NCI-H1436 (cell line): Measurements from ENCODE around the gene FXR2.

ENCODE experiments used
- DNase-seq: peaks from one replicate; lab custom pipeline; 2025; lab: John Stamatoyannopoulos, UW

Gene FXR2

GRCh38 chr17:7588553-7589203 lies 26.0 kb downstream of the FXR2 start:
- DNase-seq, result no peak

DNA sequence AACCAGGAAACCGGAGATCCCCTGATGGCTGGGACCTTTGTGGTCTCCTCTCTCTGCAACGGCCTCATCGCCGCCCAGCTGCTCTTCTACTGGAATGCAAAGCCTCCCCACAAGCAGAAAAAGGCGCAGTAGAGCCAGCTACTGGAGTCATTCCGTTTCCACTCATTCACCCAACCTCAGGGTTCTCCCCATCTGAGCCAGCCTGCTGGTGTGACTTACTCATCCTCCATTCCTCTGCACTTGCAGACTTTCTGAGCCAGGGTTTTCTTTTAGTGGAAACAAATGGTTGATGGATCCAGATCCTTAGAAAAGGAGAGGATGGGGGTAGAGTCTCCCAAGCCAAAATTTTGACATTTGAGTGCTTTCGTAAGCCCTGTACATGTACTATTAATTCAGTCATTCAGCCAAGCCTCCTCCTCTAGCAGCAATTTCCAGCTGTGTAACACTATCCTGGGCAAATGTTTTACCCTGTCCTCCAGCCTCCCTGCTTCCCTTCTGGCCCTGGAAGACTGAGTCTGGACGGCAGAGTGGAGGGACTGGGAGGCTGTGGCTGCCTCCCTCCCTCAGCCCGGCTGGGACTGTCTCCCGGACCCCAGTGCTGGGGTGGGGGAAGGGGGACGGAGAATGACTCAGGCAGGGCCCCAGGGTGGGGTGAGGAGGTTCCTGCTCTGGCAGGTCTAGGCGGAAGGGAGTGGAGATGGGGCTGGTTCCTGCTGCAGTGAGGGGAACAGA lies 27.1 kb downstream of the FXR2 start:
- no peak for DNase-seq

DNA sequence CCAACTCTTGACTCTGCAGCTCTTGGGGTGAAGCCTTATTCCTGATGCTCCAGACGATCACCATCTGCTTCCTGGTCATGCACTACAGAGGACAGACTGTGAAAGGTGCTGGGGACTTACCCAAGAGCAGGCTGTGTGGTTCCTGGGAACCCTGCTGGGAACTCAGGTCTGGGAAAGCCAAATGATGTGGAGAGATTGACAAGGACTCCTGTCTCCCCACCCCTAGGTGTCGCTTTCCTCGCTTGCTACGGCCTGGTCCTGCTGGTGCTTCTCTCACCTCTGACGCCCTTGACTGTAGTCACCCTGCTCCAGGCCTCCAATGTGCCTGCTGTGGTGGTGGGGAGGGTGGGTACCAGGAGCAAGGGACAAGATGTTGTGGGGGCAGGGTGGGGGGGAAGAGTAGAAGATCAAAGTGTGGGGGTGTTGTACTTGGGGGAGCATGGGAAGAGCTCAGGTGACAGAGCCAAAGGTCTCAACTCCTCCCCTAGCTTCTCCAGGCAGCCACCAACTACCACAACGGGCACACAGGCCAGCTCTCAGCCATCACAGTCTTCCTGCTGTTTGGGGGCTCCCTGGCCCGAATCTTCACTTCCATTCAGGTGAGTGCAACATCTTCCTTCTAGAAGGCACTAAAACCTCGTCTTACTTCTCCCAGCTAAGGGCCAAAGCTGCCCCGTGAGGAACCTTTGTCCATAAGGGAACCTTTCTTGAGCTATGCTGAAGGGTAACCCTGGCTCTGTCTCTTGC lies 27.9 kb downstream of the FXR2 start:
- DNase-seq, result no peak

GRCh38 chr17:7583253-7584109 lies 31.2 kb downstream of the FXR2 start, which contains the start of gene MPDU1:
Gene MPDU1 (plus strand): TSS chr17:7583852. CDS start chr17:7583863, 11 bp downstream.
- peak; percentile 97 for DNase-seq

DNA sequence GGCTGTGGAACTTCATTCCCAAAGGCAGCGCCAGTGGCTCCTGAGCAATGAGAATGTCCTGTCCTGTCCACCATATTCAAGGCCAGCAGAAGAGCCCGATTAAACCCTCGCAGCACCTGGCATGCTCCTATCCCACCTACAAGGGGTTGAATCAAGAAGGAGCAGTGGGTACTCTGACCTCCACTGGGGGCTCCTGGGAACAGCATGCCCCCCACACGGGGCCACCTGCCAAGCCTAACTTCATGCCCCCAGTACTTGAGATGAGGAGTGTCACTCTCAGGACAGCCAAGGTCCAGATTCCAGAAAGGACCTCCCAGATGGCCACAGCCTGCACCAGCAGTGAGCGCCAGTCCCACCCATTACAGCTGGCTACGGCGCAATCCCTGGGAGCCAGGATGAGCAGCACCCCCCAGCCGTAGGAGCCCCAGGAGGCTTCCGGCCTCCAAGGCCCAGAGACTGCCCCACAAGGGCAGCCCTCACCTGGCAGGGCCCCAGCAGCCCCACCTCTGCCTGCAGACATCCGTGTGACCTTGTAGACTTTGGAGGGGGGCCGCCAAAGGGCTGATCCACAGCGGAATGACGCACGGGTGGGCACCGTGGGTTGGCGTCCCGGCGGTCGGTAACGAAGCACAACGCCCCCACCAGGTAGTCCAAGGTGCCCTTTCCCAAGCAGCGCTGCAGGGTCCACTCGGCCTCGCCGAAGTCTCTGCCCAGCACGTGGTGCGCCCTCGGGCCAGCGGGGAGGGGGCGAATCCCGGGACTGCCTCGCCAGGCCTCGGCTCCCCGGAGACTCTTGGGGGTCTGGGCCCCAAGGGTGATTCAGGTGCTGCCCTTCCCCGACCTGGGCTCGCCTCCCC lies 32.1 kb downstream of the FXR2 start:
- no peak for DNase-seq

GRCh38 chr17:7580604-7581575 lies 33.8 kb downstream of the FXR2 start:
- no peak for DNase-seq

GRCh38 chr17:7579834-7580603 lies 34.7 kb downstream of the FXR2 start:
- no peak for DNase-seq

DNA sequence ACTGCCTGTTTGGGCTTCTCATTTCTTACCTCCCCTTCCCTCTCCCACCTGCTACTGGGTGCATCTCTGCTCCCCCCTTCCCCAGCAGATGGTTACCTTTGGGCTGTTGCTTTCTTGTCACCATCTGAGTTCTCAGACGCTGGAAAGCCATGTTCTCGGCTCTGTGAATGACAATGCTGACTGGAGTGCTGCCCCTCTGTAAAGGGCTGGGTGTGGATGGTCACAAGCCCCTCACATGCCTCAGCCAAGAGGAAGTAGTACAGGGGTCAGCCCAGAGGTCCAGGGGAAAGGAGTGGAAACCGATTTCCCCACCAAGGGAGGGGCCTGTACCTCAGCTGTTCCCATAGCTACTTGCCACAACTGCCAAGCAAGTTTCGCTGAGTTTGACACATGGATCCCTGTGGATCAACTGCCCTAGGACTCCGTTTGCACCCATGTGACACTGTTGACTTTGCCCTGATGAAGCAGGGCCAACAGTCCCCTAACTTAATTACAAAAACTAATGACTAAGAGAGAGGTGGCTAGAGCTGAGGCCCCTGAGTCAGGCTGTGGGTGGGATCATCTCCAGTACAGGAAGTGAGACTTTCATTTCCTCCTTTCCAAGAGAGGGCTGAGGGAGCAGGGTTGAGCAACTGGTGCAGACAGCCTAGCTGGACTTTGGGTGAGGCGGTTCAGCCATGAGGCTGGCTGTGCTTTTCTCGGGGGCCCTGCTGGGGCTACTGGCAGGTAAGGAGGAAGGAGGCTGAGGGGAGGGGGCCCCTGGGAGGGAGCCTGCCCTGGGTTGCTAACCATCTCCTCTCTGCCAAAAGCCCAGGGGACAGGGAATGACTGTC lies 35.5 kb downstream of the FXR2 start, which contains the start of gene CD68:
CD68 (plus strand) TSS at position 638 of the 833 bp plus-strand sequence; CDS start at position 678, 40 bp downstream.
- no peak for DNase-seq

DNA sequence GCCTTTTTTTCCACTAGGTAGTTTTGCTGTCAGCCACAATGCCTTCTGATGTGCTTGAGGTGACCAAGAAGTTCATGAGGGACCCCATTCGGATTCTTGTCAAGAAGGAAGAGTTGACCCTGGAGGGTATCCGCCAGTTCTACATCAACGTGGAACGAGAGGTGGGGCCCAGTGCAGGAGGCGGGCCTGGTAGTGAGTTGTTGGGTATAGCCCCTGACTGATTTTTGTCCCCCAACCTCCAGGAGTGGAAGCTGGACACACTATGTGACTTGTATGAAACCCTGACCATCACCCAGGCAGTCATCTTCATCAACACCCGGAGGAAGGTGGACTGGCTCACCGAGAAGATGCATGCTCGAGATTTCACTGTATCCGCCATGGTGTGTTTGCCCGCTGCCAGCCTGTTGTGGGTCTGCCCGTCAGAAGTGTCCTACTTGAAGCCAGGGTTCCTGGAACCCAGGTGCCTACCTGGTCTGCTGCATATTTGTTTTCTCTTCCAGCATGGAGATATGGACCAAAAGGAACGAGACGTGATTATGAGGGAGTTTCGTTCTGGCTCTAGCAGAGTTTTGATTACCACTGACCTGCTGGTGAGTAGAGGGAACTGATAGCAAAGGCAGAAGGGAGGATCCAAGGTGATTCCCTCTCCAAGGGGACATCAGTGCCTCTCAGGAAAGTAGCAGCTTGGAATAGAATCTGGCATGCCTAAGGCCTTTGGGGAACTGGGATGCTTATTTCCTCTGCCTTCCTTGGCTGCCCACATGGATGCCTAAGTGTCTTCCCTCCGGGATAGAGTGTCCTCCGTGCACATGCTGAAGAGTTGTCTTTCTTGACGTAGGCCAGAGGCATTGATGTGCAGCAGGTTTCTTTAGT lies 37.1 kb downstream of the FXR2 start:
- DNase-seq, result no peak

DNA sequence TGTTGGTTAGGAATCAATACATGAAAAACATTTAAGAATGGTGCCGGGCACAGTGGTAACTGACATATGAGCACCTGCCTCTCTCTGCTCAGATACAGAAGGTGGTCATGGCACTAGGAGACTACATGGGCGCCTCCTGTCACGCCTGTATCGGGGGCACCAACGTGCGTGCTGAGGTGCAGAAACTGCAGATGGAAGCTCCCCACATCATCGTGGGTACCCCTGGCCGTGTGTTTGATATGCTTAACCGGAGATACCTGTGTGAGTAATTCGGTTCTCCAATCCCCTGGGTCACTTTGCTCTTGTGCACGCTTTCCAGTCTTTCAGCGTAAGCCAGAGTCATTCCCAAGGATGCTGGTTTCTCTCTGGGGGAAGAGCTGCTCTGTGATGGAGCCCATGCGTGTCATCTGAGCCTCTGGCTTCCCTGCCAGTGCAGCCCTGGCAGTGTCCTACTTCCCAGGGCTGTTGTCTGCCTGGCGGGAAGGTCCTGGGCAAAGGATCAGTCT lies 38.2 kb downstream of the FXR2 start:
- DNase-seq, result no peak

- no peak for DNase-seq
Observed at GRCh38 chr17:7575959-7576358, 38.7 kb downstream of the FXR2 start.

GRCh38 chr17:7575481-7575883 lies 39.2 kb downstream of the FXR2 start:
- DNase-seq, result no peak

DNA sequence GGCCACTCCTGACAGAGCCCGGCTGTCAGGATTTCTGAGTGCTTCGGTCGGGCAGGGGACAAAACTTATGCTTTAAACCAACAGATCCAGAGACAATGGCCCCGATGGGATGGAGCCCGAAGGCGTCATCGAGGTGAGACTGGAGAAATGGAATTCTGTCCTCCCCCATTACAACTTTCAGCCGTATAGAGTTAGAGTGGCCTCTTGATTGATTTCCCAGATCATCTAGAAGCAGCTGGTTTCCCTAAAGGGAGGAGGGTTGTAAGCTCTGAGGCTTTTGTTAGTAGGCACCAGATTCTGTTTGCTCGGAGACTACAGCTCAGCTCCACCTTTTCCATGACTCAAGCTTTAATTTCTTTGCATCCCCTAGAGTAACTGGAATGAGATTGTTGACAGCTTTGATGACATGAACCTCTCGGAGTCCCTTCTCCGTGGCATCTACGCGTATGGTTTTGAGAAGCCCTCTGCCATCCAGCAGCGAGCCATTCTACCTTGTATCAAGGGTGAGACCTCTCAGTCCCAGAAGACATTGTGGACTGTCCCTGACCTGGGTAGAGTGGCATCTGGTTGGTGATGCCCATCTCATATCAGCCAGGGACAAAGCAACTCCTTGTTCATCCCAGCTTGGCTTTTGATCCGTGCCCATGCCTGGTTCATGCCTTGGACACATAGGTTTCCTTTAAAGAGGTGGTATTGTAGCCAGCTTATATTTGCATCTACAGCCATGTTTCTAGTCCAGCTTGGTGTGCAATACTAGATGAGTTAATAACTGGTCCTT lies 40.3 kb downstream of the FXR2 start:
- DNase-seq, result no peak

DNA sequence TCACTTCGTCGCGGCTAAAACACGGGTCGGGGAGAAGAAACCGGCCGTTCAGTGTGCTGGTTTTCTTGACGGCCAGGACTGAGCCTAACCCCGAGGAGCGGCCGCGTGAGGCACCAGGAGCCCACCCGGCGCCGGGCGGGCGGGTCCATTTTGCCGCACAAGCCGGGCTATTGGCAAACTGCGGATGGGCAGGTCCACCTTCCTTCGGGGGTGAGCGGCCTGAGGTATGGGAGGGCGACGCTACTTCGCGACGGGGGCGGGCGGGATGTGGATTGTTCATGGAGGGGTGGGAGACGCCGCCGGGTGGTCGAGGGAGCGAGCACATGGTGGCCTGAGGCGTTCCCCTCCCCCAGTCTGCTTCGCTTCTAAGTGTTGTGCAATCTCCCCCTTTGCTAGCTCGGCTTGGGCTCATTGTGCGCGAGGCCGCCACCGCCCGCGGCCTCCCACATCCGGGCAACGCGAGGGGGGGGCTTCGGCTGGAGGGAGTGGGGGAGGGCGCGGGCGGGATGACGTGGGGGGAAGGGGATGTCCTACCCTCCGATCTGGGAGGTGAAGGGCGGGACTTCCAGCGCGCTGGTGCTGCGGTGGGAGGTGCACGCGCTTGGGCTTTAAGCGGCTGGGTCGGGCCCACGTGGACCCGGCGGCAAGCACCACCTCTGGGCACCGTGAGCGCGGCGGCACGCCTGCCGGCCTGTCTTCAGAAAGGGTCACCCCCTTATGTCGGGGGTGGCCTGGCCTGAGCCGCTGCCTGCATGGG lies 41.2 kb downstream of the FXR2 start:
- DNase-seq, result peak; percentile 83
